Upper lobe of left lung (tissue), 6 donors: ENCODE results near the gene SCN8A. TPM values are rescaled to one million over a fixed set of nuclear protein-coding genes. Genes with fewer than 3 reads are reported as not detected.

Source experiments
- ATAC-seq, 2 donors: fragments of 200-7000 bp; cut with Tn5 transposase; one replicate each; pipeline ENCODE4 v1.9.1; 2022; ENCODE audit warnings: mild to moderate bottlenecking in 2 of 2, moderate library complexity in 2 of 2; ENCODE audit not compliant: low FRiP score in 2 of 2
- DNase-seq, 2 donors: peaks; one replicate each; pipeline ENCODE4 v3.0.0-alpha.2; 2019 to 2020
- H3K27ac ChIP-seq, 4 donors: fragments of 200-600 bp; sonication (generic); one replicate each; pipeline ENCODE4 v1.5.1; 2016 to 2019
- H3K27me3 ChIP-seq, 4 donors: fragments of 200-600 bp; sonication (generic); one replicate each; pipeline ENCODE4 v1.5.1; 2017 to 2019
- H3K36me3 ChIP-seq, 4 donors: fragments of 200-600 bp; sonication (generic); one replicate each; pipeline ENCODE4 v1.5.1; 2016 to 2019
- H3K4me1 ChIP-seq, 4 donors: fragments of 200-600 bp; sonication (generic); one replicate each; pipeline ENCODE4 v1.5.1; 2018 to 2019
- H3K4me3 ChIP-seq, 4 donors: fragments of 200-600 bp; sonication (generic); one replicate each; pipeline ENCODE4 v1.5.1; 2017 to 2019; ENCODE audit warnings: mild to moderate bottlenecking in 2 of 4, moderate library complexity in 1 of 4
- H3K9me3 ChIP-seq, 4 donors: fragments of 200-600 bp; sonication (generic); one replicate each; pipeline ENCODE4 v1.5.1; 2018 to 2019
- EP300 ChIP-seq, 4 donors: sonication (generic); formaldehyde crosslinking; IDR thresholded peaks; one replicate each; pipeline ENCODE4 v1.5.1; 2017; ENCODE audit warnings: antibody characterized with exemption in 4 of 4, control low read depth in 2 of 4
- POLR2A ChIP-seq, 4 donors: fragments of 450-650 bp; IDR thresholded peaks; one replicate each; pipeline ENCODE4 v1.5.1; 2016 to 2017; ENCODE audit warnings: antibody characterized with exemption in 4 of 4, mild to moderate bottlenecking in 2 of 4
- POLR2AphosphoS5 ChIP-seq, 2 donors: sonication (generic); formaldehyde crosslinking; IDR thresholded peaks; one replicate each; pipeline ENCODE4 v1.5.1; 2017; ENCODE audit warnings: antibody characterized with exemption in 2 of 2
- WGBS, 2 donors: methylation state at CpG; one replicate each; pipeline ENCODE4 v1.1.5; 2017 to 2018; 5-methylcytosine and 5-hydroxymethylcytosine counted together
- total RNA-seq, 6 donors: library from RNA; depleted of rRNA in 4 of 6; stranded (reverse); fragments of >200 nt in 4 of 6; gene quantifications; one replicate each; pipeline versions ENCODE4 v1.1.0 to v1.2.1, GENCODE V29; 2016 to 2021
- TF ChIP-seq, protein P1 (sequence below), 6 experiments: fragments of 450-650 bp in 4 of 6; fragments of 200-600 bp in 2 of 6; sonication (generic) in 2 of 6; IDR thresholded peaks; one replicate each; pipeline ENCODE4 v1.5.1; 2016 to 2019; ENCODE audit warnings: antibody characterized with exemption in 6 of 6
- donor health status: DM: no; HTN: no; CAD: no; lungs with moderate emphysema.
- donor health status: DM: no; HTN: yes; CAD: no; lungs with severe emphysema.

The SCN8A gene
- total RNA-seq, 6 donors from 2014 or later, result 0.11 to 1.1 (median 0.37) TPM; not detected in 1

DNA sequence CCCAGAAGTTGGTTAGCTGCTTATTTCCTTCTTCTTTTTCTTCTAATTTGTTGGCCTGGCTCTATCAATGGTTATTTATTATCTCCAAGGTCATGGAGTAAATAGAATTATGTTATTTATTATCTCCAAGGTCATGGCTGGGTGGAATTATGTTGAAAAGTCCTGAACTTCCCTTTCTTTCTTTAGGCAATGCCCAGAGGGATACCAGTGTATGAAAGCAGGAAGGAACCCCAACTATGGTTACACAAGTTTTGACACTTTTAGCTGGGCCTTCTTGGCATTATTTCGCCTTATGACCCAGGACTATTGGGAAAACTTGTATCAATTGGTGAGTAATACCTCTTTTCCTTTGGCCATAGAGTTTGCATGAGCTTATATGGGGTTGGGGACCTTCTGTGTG, 111.6 kb downstream of the SCN8A start:
- DNase-seq, result no peak
- WGBS, 2 donors, result 75 to 79% methylated on average over 1 of the region's 1 CpG
- no peaks in the 10 kb centered on the region for H3K4me1 ChIP-seq
- ATAC-seq, result peak in 1 of 2 donors; percentile 50
- H3K4me3 ChIP-seq, result no peak overlapping the region
- H3K27me3 ChIP-seq, result no peaks in the 10 kb centered on the region
- H3K9me3 ChIP-seq, result no peaks in the 10 kb centered on the region
- no peaks in the 10 kb centered on the region for H3K36me3 ChIP-seq
- TF ChIP-seq POLR2AphosphoS5 (IDR thresholded peaks at IDR 0.05), result no peak
- TF ChIP-seq, protein P1, sequence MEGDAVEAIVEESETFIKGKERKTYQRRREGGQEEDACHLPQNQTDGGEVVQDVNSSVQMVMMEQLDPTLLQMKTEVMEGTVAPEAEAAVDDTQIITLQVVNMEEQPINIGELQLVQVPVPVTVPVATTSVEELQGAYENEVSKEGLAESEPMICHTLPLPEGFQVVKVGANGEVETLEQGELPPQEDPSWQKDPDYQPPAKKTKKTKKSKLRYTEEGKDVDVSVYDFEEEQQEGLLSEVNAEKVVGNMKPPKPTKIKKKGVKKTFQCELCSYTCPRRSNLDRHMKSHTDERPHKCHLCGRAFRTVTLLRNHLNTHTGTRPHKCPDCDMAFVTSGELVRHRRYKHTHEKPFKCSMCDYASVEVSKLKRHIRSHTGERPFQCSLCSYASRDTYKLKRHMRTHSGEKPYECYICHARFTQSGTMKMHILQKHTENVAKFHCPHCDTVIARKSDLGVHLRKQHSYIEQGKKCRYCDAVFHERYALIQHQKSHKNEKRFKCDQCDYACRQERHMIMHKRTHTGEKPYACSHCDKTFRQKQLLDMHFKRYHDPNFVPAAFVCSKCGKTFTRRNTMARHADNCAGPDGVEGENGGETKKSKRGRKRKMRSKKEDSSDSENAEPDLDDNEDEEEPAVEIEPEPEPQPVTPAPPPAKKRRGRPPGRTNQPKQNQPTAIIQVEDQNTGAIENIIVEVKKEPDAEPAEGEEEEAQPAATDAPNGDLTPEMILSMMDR (IDR thresholded peaks at IDR 0.05), result no peak
- no peak for TF ChIP-seq POLR2A (IDR thresholded peaks at IDR 0.05)
- no peak overlapping the region for H3K27ac ChIP-seq

DNA sequence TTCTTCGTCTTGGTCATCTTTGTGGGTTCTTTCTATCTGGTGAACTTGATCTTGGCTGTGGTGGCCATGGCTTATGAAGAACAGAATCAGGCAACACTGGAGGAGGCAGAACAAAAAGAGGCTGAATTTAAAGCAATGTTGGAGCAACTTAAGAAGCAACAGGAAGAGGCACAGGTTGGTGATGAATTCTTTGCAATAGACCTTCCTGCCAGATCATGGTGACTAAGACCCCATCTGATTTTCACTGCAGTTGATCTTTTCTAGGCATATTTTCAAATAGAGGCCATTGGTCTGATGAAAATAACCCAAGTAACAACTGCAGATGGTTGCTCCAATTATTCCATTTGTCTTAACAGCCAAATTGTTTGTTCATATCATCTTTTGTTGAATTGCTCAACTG, 114.4 kb downstream of the SCN8A start:
- ATAC-seq, result no peak
- TF ChIP-seq POLR2AphosphoS5 (IDR thresholded peaks at IDR 0.05) (no peak), EP300 (IDR thresholded peaks at IDR 0.05) (no peak), POLR2A (IDR thresholded peaks at IDR 0.05) (no peak)
- TF ChIP-seq, protein P1 (IDR thresholded peaks at IDR 0.05), result no peak
- Histone ChIP-seq H3K27ac (no peak overlapping the region), H3K4me3 (no peak overlapping the region), H3K27me3 (no peaks in the 10 kb centered on the region), H3K4me1 (no peaks in the 10 kb centered on the region), H3K9me3 (no peaks in the 10 kb centered on the region), H3K36me3 (no peaks in the 10 kb centered on the region)
- DNase-seq, result no peak
- WGBS, 2 donors, result 94 to 95% methylated on average over 1 of the region's 1 CpG

DNA sequence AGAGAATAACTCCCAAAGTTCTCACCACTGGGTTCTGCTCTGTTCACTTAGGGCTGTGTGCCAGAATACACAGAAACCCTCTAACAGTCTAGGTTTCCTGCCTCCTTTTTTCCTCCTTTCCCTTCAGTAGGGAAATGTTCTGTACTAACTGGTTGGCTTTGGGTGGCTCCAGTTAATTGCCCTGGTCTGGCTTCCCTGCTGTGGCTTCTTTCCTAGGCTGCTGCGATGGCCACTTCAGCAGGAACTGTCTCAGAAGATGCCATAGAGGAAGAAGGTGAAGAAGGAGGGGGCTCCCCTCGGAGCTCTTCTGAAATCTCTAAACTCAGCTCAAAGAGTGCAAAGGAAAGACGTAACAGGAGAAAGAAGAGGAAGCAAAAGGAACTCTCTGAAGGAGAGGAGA, 115.2 kb downstream of the SCN8A start:
- Histone ChIP-seq H3K4me3 (no peak overlapping the region), H3K36me3 (no peaks in the 10 kb centered on the region), H3K4me1 (no peaks in the 10 kb centered on the region), H3K9me3 (no peaks in the 10 kb centered on the region), H3K27me3 (no peaks in the 10 kb centered on the region), H3K27ac (no peak overlapping the region)
- DNase-seq, result no peak
- ATAC-seq, result no peak
- TF ChIP-seq POLR2A (IDR thresholded peaks at IDR 0.05) (no peak), POLR2AphosphoS5 (IDR thresholded peaks at IDR 0.05) (no peak), EP300 (IDR thresholded peaks at IDR 0.05) (no peak)
- TF ChIP-seq, protein P1 (IDR thresholded peaks at IDR 0.05), result no peak
- WGBS, 2 donors, result 69 to 71% methylated on average over 3 of the region's 3 CpGs

DNA sequence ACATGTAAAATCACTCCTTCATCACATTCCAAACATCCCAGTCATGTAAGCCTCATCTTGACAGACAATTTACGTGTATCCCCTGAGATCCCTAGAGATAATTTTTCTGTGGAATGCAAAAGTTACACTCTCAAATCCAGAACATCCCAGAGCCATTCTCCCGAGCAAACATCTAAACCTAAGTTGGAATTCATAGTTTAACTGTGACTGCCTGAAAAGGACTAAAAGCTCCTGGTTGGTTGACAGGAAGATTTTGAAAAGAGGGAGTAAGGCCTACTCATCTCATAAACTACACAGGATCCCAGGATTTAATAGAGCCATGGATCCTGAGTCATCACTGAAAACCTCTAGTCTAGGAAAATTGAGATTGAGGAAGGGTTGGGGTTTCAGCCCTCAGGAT, 123.6 kb downstream of the SCN8A start:
- WGBS, 2 donors, result 88 to 90% methylated on average over 2 of the region's 2 CpGs
- no peaks in the 10 kb centered on the region for H3K36me3 ChIP-seq
- H3K4me1 ChIP-seq, result no peaks in the 10 kb centered on the region
- H3K27ac ChIP-seq, result no peak overlapping the region
- no peak for DNase-seq
- ATAC-seq, result no peak
- H3K4me3 ChIP-seq, result no peak overlapping the region
- H3K9me3 ChIP-seq, result no peaks in the 10 kb centered on the region
- no peaks in the 10 kb centered on the region for H3K27me3 ChIP-seq
- TF ChIP-seq POLR2AphosphoS5 (IDR thresholded peaks at IDR 0.05) (no peak), POLR2A (IDR thresholded peaks at IDR 0.05) (no peak), EP300 (IDR thresholded peaks at IDR 0.05) (no peak)
- TF ChIP-seq, protein P1 (IDR thresholded peaks at IDR 0.05), result no peak

DNA sequence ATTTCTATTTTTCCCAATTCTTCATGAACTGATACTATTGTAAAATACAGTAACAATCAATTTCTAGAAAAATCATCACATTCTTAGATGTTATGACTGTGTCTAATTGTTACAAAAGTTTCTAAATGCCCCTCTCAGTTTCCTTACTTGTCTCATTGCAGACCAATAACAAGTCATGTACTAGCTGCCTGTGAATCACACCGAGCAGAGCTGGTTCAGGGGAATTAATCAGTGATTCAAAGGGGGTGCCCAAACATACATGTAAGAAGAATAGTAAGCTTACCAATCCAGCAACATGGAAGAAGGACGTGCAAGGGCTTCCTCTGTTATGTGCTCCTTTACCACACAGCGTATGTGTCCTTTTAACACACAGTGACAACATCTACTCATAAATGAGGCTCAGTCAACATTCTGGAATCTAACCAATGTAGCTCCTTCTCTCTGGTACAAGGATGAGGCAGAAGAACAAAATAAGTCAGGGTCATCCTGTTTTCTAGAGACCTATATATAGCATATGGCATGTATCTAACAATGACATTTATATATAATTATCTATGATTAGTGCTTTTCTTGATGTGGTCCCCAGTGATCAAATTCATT, 126.4 kb downstream of the SCN8A start:
- Histone ChIP-seq H3K27me3 (peaks cover 0 to 2% (median 0%) of the 10 kb centered on the region in 4 donors), H3K9me3 (no peaks in the 10 kb centered on the region), H3K36me3 (no peaks in the 10 kb centered on the region), H3K4me3 (no peak overlapping the region), H3K27ac (no peak overlapping the region), H3K4me1 (peaks cover 0 to 9% (median 6%) of the 10 kb centered on the region in 4 donors)
- no peak for DNase-seq
- WGBS, 2 donors, result 86 to 94% methylated on average over 3 of the region's 3 CpGs
- ATAC-seq, result no peak
- TF ChIP-seq, protein P1 (IDR thresholded peaks at IDR 0.05), result no peak
- TF ChIP-seq POLR2AphosphoS5 (IDR thresholded peaks at IDR 0.05) (no peak), EP300 (IDR thresholded peaks at IDR 0.05) (no peak), POLR2A (IDR thresholded peaks at IDR 0.05) (no peak)
